MCF 10A (cell line): ENCODE measurements around the gene TMBIM1. TPM values are rescaled to one million over a fixed set of nuclear protein-coding genes. Genes with fewer than 3 reads are reported as not detected.
"Not testable (repeated sequence)": the region's sequence is repeated elsewhere in the genome, so short reads cannot be mapped to it uniquely, and the experiment has no call there.

Experiments
- BruUV-seq: library from RNA; stranded (reverse); fragments of 400-500 nt; replicated peaks from 2 replicates; lab custom pipeline; 2021; lab: Mats Ljungman, UMichigan
- CTCF ChIA-PET: fragments of 300-600 bp; sonication (Branson Sonifier 250); formaldehyde crosslinking; extraction: SDS; loops from one replicate; lab custom pipeline; 2021; ENCODE audit warnings: antibody characterized with exemption, inconsistent platforms; lab: Yijun Ruan, JAX
- POLR2A ChIA-PET: fragments of 300-600, 350-650 bp; sonication (Branson Sonifier 250); formaldehyde crosslinking; extraction: SDS; loops from one replicate; lab custom pipeline; 2020; ENCODE audit warnings: antibody characterized with exemption, inconsistent platforms; lab: Yijun Ruan, JAX
- DNase-seq: peaks from one replicate; pipeline ENCODE4 v3.0.0-alpha.2; 2018; ENCODE audit not compliant: unreplicated experiment
- H3K27ac Mint-ChIP-seq: one replicate; pipeline ENCODE4 v1.8.0; 2022; ENCODE audit warnings: mild to moderate bottlenecking, low read depth, mixed read lengths; ENCODE audit not compliant: unreplicated experiment
- H3K27me3 Mint-ChIP-seq: one replicate; pipeline ENCODE4 v1.8.0; 2022; ENCODE audit warnings: mixed read lengths; ENCODE audit not compliant: insufficient read depth, unreplicated experiment
- H3K36me3 Mint-ChIP-seq: one replicate; pipeline ENCODE4 v1.8.0; 2022; ENCODE audit warnings: mild to moderate bottlenecking, moderate library complexity, mixed read lengths; ENCODE audit not compliant: insufficient read depth, unreplicated experiment
- H3K4me1 Mint-ChIP-seq: one replicate; pipeline ENCODE4 v1.8.0; 2022; ENCODE audit warnings: mixed read lengths; ENCODE audit not compliant: insufficient read depth, unreplicated experiment
- H3K4me3 Mint-ChIP-seq: one replicate; pipeline ENCODE4 v1.8.0; 2022; ENCODE audit warnings: mild to moderate bottlenecking, moderate library complexity, mixed read lengths; ENCODE audit not compliant: unreplicated experiment
- H3K9me3 Mint-ChIP-seq: one replicate; pipeline ENCODE4 v1.8.0; 2022; ENCODE audit warnings: mixed read lengths; ENCODE audit not compliant: unreplicated experiment
- intact Hi-C: fragments of 100-400 bp; cut with micrococcal nuclease; formaldehyde crosslinking; loops from 2 replicates; pipeline ENCODE4 v1.14.1; 2022
- total RNA-seq: library from RNA; stranded (reverse); gene quantifications from 2 replicates; pipeline ENCODE4 v1.2.3, GENCODE V29; 2022
- TF ChIP-seq, protein P1 (sequence below): fragments of 200-600 bp; IDR thresholded peaks from one replicate; pipeline ENCODE4 v1.8.0; 2022; ENCODE audit warnings: antibody characterized with exemption, mild to moderate bottlenecking; ENCODE audit not compliant: unreplicated experiment

Gene TMBIM1
- total RNA-seq, 1 experiment from 2014 or later, result 107 TPM

DNA sequence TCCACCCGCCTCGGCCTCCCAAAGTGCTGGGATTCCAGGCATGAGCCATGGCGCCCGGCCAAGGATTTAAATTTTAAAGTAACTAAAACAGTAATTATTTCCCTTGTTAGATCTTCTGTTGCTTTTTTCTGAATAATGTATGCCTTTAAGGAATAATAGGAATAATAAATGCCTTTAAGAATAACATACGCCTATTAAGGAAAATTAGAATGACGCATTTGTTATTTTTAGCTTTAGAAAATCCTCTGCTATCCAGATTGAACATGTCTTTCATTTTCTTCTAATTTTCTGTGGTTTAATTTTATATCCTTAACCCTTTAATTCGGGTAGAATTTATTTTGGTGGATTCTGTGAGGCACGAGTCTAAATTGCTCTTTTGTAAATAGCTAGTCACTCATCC is 23.1 kb upstream of the TMBIM1 start:
- ChIA-PET CTCF (interaction anchor here (0.8 to 3.2 kb wide), 3 partner anchors 8 to 41 kb away, joined by 3 to 14 read pairs (median 5); partner anchors contain the start of gene CATIP), POLR2A (no interaction called here)
- H3K9me3 Mint-ChIP-seq, result no peaks in the 10 kb centered on the region
- no peak for DNase-seq
- no peak overlapping the region for H3K27ac Mint-ChIP-seq
- peaks cover 12% of the 10 kb centered on the region for H3K4me1 Mint-ChIP-seq
- H3K27me3 Mint-ChIP-seq, result no peaks in the 10 kb centered on the region
- intact Hi-C loops, result no loop called here
- TF ChIP-seq, protein P1, sequence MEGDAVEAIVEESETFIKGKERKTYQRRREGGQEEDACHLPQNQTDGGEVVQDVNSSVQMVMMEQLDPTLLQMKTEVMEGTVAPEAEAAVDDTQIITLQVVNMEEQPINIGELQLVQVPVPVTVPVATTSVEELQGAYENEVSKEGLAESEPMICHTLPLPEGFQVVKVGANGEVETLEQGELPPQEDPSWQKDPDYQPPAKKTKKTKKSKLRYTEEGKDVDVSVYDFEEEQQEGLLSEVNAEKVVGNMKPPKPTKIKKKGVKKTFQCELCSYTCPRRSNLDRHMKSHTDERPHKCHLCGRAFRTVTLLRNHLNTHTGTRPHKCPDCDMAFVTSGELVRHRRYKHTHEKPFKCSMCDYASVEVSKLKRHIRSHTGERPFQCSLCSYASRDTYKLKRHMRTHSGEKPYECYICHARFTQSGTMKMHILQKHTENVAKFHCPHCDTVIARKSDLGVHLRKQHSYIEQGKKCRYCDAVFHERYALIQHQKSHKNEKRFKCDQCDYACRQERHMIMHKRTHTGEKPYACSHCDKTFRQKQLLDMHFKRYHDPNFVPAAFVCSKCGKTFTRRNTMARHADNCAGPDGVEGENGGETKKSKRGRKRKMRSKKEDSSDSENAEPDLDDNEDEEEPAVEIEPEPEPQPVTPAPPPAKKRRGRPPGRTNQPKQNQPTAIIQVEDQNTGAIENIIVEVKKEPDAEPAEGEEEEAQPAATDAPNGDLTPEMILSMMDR, result no peak
- no TSS peak for BruUV-seq
- no peak overlapping the region for H3K4me3 Mint-ChIP-seq
- no peaks in the 10 kb centered on the region for H3K36me3 Mint-ChIP-seq

DNA sequence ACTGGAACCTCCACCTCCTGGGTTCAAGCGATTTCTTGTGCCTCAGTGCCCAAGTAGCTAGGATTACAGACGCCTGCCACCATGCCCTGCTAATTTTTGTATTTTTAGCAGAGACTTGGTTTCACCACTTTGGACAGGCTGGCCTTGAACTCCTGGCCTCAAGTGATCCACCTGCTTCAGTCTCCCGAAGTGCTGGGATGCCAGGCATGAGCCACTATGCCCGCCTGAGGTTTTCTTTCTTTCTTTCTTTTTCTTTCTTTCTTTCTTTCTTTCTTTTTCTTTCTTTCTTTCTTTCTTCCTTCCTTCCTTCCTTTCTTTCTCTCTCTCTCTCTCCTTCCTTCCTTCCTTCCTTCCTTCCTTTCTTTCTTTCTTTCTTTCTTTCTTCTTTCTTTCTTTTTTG is 22.5 kb upstream of the TMBIM1 start:
- H3K4me3 Mint-ChIP-seq, BruUV-seq, H3K27me3 Mint-ChIP-seq, POLR2A ChIA-PET, DNase-seq, intact Hi-C loops, H3K9me3 Mint-ChIP-seq, H3K27ac Mint-ChIP-seq, H3K36me3 Mint-ChIP-seq: not testable (repeated sequence)
- CTCF ChIA-PET, result interaction anchor here (0.6 to 1.2 kb wide), 3 partner anchors 13 to 97 kb away, joined by 3 to 5 read pairs (median 3); partner anchors contain the start of gene CATIP
- H3K4me1 Mint-ChIP-seq, result peaks cover 12% of the 10 kb centered on the region

DNA sequence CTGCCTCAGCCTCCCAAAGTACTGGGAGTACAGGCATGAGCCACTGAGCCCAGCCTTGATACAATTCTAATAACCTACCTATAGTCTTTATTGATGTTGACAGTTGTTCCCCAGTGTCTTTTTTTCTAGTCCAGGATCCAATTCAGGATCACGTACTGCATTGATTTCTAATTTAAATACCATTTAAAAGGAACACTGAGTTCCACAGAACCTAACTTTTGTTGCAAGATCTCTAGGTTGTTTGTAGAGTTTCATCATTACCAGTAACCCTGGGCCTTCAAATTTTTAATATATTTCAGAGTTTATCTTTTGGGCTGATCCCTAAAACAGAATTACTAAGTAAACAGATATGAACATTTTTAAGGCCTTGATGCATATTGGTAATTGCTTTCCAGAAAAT is 21.1 kb upstream of the TMBIM1 start:
- ChIA-PET CTCF (interaction anchor here (0.9 to 1.3 kb wide), 2 partner anchors 43 to 83 kb away, joined by 3 read pairs; partner anchors contain the start of gene CATIP), POLR2A (no interaction called here)
- H3K27ac Mint-ChIP-seq, result no peak overlapping the region
- DNase-seq, result no peak
- no peaks in the 10 kb centered on the region for H3K9me3 Mint-ChIP-seq
- peaks cover 12% of the 10 kb centered on the region for H3K4me1 Mint-ChIP-seq
- no peaks in the 10 kb centered on the region for H3K27me3 Mint-ChIP-seq
- TF ChIP-seq, protein P1, result no peak
- no peaks in the 10 kb centered on the region for H3K36me3 Mint-ChIP-seq
- no peak overlapping the region for H3K4me3 Mint-ChIP-seq
- BruUV-seq, result no TSS peak
- intact Hi-C loops, result no loop called here

DNA sequence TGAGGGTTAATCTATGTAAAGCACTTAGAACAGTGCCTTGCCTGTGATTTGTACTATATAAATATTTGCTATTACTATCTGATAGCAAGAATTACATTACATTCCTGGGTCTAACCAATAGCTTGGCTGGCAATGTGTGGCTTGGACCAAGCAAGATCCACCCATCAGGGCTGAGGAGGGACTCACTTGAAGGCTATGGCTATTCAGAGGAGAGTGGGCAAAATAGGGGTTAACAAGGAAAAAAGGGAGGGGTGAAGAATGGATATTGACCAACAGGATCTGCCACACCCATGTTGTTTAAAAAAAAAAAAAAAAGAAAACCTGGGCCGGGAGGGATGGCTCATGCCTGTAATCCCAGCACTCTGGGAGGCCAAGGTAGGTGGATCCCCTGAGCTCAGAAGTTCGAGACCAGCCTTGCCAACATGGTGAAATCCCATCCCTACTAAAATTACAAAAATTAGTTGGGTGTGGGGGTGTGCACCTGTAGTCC is 20.0 kb upstream of the TMBIM1 start:
- TF ChIP-seq, protein P1, result no peak
- CTCF ChIA-PET, result interaction anchor here (0.9 to 1.3 kb wide), 3 partner anchors 11 to 85 kb away, joined by 3 to 4 read pairs (median 3); partner anchors contain the start of gene CATIP
- no peak overlapping the region for H3K4me3 Mint-ChIP-seq
- DNase-seq, result no peak
- H3K27ac Mint-ChIP-seq, result no peak overlapping the region
- H3K27me3 Mint-ChIP-seq, result no peaks in the 10 kb centered on the region
- POLR2A ChIA-PET, result interaction anchor here (0.6 to 0.7 kb wide), 2 partner anchors 211 to 1005 kb away, joined by 3 read pairs; no protein-coding TSS in a partner anchor
- intact Hi-C loops, result no loop called here
- H3K9me3 Mint-ChIP-seq, result no peaks in the 10 kb centered on the region
- peaks cover 9% of the 10 kb centered on the region for H3K4me1 Mint-ChIP-seq
- no peaks in the 10 kb centered on the region for H3K36me3 Mint-ChIP-seq
- BruUV-seq, result no TSS peak

DNA sequence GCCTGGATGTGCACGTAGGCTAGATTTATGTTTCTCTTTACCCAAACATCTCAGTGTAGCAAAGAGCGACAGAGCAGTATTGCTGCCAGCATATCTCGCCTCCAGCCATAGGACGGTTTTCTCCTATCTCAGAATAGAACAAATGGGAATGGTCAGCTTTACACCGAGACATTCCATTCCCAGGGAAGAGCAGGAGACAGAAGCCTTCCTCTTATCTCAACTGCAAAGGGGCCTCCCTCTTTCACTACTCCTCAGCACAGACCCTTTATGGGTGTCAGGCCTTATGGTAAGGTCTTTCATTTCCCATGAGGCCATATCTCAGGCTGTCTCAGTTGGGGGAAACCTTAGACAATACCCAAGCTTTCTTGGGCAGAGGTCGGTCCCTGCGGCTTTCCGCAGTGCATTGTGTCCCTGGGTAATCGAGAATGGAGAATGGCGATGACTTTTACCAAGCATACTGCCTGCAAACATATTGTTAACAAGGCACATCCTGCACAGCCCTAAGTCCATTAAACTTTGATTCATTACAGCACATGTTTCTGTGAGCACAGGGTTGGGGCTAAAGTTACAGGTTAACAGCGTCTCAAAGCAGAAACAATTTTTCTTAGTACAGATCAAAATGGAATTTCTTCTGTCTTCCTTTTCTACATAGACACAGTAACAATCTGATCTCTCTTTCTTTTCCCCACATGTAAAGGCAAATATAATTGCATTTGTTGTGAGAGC is 19.4 kb upstream of the TMBIM1 start:
- CTCF ChIA-PET, result interaction anchor here (1.3 kb wide), 2 partner anchors 10 to 85 kb away, joined by 3 to 4 read pairs; no protein-coding TSS in a partner anchor
- H3K27ac Mint-ChIP-seq, H3K4me1 Mint-ChIP-seq, H3K27me3 Mint-ChIP-seq, POLR2A ChIA-PET, H3K36me3 Mint-ChIP-seq, H3K9me3 Mint-ChIP-seq, intact Hi-C loops, H3K4me3 Mint-ChIP-seq, DNase-seq, BruUV-seq: not testable (repeated sequence)
